Measurements from ENCODE around the gene SLC24A4.
"Not testable (repeated sequence)": the region's sequence is repeated elsewhere in the genome, so short reads cannot be mapped to it uniquely, and the experiment has no call there.

SLC24A4 gene

DNA sequence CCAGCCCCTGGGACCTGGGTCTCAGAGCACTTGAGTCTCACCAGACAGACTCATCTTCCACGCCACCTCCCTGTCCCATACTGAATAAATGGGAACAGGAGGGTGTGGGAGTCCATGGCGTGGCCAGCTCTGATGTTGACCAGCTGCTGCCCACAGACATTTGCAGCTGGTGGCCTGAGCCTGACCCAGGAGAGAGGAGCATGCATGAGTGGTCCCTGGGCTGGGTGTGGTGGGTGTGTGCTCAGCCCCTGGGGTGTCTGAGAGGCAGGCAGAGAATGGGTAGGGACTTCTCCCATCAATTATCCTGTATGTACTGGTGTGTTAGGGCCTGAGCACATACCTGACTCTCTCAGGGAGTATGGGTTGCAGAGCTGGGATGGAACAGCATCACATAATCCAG lies 49.3 kb downstream of the SLC24A4 start:
- DNase-seq, result no peak

- DNase-seq, result no peak
Measured at GRCh38 chr14:92373336-92373735, 50.4 kb downstream of the SLC24A4 start.

DNA sequence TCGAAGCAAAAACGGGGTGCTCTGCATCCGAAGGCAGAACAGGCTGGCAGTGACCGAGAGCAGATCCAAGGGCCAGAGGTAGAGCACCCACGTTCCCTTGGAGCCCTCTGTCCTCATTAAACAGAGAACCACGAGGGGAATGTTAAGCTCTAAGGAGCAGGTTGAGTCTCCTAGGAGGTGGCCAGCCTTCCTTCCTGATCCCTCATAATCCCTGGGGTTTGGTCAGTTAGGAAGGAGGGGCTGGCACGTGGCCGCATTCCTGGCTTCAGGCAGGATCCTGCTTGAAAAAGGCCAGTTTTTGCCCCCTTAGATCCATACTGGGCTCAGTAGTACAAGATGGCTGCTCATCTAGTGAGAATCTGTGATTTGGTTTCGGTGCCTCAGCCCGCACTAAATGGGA lies 57.2 kb downstream of the SLC24A4 start:
- DNase-seq, result no peak

DNA sequence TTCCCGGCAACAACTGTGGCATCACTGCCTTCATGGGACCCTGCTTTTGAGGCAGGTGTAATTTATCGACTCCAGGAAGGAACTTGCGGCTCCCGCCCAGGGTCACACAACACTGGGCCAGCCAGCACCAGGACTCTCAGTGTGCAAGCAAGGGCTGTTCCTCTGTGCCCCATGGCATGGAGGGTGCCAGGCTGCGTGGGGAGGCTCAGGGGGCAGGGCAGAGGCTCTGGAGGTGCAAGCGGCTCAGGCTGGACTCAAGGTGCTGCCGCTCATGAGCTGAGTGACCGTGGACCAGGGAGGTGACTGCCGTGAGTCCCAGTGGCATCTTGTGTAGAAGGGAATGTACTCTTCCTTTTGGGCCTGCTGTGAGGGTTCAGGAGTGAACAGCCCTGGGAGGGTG lies 57.6 kb downstream of the SLC24A4 start:
- no peak for DNase-seq

DNA sequence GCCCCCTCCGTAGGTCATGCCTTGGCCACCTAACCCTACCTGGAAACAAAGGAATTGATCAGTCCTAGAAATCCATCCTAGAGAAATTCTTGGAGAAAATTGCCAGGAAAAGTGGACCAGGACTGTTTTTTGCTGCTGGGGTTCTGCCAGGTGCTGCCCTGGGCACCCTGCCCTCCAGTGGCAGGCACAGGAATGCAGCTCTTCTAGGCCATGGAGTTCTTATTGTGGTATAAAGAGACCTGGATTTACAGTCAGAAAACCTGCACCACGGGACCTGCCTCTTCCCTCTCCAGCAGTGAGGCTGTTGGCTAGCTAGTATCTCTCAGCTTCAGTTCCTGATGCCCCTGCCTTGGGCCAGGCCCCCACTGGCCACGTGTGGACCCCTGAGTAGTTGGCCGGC lies 59.7 kb downstream of the SLC24A4 start:
- DNase-seq, result no peak

GRCh38 chr14:92383805-92384204 lies 60.8 kb downstream of the SLC24A4 start:
- DNase-seq, result no peak

- DNase-seq, result no peak
Measured at GRCh38 chr14:92384461-92385133, 61.6 kb downstream of the SLC24A4 start.

GRCh38 chr14:92385561-92385960 lies 62.6 kb downstream of the SLC24A4 start:
- DNase-seq, result no peak

- DNase-seq, result no peak
Measured at GRCh38 chr14:92386165-92386564, 63.2 kb downstream of the SLC24A4 start.

DNA sequence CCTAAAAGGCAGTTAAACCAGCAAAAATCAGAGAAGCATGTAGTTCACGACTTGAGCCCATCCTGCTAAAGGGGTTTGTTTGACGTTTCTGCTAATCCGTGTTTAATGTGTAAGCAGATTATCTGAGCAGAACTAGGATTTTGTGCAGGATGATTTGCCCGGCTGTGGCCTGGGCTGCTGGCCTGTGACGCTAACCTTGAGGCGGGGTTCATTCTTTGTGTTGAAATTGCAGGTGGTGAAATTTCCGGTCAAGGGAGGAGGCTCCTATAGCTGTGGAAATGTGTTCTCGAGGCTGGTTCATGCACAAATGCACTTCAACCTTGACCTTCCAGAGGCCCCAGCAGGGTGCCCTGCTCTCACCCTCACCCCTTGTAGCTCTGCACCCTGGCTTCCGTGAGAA lies 63.7 kb downstream of the SLC24A4 start:
- no peak for DNase-seq

GRCh38 chr14:92387578-92387977 lies 64.6 kb downstream of the SLC24A4 start:
- no peak for DNase-seq

DNA sequence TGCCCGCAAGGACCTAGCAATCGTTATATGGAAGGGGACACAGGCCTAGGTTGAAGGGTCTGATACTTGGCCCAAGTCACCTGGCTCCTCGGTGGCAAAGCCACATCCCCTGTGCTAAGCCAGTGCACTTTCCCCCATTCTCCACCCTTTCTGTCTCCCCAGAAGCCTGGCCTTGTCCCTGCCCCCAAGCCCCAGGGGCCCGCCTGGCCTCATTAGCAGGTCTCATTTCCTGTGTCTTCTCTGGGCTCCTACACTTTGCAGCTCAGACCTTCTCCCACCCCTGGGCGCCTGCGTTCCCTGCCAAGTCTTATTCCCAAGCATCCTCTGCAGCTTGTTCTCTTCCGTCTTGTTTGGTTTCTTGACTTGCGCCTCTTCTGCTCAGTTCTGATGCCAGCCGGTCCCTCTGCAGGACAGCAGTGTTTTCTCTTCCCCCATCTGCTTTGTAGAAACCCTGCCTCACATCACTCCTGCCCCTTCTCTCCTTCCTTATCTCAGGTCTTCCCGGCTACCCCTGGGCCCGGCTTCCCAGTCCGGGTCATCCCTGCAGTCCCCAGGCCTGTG lies 66.7 kb downstream of the SLC24A4 start:
- no peak for DNase-seq

DNA sequence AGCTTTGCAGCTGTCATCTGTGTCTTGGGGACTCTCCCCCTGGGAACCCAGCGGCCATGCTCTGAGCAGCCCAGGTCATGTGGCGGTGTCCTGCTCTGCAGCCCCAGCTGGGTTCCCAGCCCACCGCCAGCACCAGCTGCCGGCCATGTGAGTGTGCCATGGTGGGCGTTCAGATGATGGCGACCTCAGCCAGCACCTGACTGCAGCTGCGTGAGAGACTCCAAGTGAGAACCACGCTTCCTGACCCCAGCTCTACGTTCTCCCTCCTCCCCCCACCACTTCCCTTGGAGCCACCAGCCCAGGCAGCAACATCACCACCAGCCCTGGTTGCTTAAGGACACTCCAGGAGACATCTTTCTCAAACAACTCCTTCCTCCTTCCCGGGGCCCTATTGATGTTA lies 68.8 kb downstream of the SLC24A4 start:
- no peak for DNase-seq

DNA sequence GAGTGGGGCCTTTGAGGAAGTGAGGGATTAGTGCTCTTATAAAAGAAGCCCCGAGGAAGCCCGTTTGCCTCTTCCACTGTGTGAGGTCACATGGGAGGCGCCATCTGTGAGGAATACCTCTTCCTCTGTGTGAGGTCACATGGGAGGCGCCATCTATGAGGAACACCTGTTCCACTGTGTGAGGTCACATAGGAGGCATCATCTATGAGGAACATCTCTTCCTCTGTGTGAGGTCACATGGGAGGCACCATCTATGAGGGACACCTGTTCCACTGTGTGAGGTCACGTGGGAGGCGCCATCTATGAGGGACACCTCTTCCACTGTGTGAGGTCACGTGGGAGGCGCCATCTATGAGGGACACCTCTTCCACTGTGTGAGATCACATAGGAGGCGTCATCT lies 69.7 kb downstream of the SLC24A4 start:
- DNase-seq, result no peak

DNA sequence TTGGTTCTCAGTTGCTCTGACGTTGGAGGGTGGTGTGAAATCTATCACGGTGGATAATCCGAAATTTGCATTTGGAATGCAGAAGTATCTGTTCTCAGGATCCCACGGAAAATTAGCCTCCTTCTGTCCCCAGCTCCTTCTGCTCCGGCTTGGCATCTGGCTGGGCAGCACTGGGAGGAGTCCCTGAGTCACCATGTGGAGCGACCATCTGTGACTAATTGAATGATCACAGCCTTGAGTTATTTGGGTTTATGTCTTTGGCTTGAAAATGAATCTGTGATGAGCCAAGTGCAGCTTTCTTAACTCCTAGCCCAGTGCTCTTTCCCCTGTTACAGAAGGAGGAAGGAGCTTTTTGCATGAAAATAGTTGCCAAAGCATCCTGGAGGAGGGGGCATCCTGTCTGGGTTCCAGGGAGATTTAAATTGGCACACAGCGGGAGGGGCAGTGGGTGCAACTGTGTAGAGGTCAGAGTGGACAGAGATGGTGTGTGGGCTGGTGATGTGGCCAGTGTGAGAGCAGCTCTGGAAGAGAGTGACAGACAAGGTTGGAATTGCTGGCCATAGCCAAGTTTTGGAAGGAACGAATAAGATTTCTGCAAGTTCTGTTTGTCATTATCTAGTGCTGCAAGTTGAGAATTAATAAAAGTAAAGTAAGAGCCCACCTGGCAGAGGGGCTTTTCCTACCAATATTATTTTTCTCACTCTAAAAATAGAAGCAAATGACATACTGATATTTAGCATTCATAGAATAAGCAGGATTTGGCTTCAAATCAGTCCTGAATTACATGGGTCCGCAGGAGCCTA lies 74.4 kb downstream of the SLC24A4 start:
- DNase-seq, result peak; percentile 69

DNA sequence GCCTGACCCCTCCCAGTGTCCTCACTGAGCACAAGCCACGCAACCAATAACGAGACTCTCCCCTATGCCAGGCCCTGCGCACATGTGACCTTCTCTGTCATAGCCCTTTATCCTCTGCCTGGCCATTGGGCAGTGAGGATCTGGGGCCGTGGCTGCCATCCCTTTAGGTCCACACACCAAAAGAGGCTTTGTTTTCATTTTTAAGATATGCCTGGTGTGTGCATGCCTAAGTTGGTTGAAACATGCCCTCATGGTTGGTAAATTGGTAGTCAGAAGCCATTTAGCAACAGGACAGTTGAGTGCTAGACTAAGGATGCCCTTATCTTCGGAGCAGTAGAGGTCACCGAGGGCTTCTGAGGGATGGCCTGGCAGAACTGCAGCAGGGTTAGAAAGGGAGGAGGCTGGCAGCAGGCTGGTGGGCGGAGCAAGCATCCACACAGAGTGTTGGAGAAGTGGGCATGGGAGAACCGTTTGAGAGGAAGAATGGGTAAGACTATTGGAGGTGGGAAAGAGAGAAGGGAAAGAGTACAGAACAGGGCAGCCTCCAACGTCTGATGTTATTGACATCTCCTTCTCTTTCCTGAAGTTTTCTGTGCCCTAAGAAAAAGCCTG lies 75.1 kb downstream of the SLC24A4 start:
- no peak for DNase-seq

DNA sequence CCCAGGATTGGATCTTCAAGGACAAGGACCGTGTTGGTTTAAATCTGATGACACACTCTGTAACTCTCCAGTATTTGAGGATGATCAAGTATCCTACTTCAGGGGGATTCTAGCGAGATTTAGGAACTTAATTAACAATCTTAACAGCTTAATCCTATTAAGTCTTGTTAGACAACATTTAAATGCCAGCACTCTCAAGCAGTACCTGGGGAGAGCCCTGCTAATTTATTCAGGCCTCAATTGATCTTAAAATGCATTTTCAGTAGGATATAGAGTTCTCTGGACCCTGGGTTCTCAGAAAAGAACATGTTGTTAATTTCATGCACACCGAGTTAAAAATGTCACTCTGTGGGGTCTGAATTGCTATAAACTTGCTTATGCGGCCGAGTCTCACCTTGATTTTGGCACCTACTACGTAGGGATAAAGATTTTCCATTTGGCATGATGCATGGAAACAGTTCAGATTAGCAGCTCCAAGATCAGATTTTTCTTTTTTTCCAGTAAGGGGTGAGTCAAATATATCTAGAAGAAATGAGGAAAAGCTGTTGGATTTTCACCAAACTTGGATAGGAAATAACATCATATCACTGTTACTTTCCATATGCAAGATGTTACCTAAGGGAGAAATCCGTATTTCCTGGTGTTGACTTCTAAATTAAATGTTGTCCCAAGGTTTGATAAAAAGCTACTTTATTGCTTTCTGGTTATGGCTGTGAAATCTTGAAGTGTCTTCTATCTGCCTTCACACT lies 76.1 kb downstream of the SLC24A4 start:
- no peak for DNase-seq

DNA sequence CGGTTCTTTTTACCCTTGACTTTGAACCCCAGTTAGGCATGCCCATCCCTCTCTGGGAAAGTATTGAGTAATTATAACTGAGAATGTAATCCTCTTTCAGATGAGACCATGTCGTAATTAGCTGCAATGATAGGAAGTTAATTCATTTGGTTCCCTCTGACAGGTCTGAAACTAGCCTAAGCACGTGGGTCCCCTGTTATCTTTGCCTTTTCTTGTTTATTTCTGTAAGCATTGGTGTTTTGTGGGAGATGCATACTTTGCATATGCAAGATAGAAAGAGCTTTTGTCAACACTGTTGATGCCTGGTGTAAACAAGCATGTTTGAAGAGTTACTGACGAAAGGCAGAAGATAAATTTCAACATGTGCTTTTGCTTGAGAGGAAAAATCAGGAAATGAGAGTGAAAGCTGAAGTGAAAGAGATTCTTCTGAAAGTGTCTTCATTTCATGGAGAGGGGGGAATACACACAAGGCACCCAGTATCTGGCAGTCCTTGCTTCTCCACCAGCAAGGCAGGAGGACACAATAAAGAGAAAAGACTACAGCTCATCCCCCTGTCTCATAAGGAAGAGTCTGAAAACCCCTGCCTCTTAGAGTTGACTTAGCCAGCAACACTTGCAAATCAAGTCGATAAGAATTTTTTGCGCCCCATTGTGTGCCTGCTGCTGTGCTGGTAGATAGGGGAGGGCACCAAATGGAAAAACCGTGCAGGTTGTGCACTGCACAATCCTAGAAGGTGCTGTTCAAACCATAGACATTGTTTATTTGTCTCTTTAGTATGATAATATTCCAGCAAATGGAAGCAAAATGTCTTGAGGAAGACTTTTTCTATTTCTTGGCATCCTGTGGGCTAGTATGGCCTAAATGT lies 77.8 kb downstream of the SLC24A4 start:
- DNase-seq, result no peak

DNA sequence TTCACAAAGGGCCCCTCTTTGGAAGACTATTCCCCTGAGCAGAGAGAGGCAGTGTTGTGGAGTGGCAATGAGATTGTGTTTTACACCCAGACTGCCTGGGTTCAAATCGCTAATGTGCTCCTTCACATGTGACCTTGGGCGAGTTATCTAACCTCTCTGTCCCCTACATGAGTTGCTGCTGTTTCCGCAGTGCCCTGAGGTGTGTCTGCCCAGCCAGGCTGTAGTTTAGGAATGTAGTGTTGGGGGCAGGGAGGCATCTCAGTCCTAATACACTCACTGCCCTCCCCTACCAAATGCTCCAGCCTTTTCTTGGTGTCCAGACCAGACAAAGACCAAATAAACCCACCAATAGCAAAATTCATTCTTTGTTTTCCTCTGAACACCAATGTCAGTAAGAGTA lies 78.6 kb downstream of the SLC24A4 start:
- DNase-seq, result no peak

- not testable (repeated sequence) for DNase-seq
Measured at GRCh38 chr14:92402500-92402899, 79.5 kb downstream of the SLC24A4 start.

DNA sequence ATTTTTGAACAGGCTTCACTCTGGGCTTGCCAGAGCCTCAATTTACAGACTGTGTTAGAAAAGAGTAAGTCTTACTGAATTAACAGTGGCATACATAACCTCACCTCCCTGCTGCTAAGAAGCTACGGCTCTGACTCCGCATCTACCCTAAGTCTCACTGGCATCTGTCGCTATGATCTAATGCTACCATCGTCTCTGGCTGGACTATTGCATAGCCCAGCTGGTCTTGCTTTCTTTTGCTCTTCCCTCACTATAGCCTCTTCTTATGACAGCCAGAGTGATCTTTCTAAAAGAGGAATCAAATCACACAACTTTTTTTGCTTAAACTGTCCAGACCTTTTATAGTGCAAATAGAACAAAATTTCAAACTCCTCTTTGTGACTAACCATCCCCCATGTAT lies 81.1 kb downstream of the SLC24A4 start:
- no peak for DNase-seq

DNA sequence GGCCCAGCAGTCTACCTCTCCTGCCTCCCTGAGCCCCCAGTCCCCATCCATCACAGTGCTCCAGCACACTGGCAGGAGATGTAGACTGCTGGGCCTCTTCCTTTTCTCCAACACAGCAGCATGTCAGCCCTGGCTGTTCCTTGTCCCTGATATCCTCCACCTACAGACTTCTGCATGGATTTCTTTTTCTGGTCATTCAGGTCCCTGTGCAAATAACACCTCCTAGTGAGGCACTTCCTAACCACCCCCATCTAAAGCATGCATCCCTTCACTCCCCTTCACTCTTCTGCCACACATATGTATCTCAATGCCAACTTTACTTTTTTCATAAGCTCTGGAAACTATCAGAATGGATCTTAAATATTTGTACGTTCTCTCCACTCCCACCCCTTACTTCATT lies 81.5 kb downstream of the SLC24A4 start:
- no peak for DNase-seq
